Testis (tissue), 3 donors: ENCODE measurements around the gene RHBDL3. TPM values are rescaled to one million over a fixed set of nuclear protein-coding genes. Genes with fewer than 3 reads are reported as not detected.

Experiments used
- DNase-seq: peaks from one replicate; pipeline ENCODE4 v3.0.0-alpha.2; 2019
- H3K27ac ChIP-seq, 2 donors: fragments of 200-600 bp; sonication (generic); one replicate each; pipeline ENCODE4 v1.5.1; 2019
- H3K27me3 ChIP-seq: fragments of 200-600 bp; sonication (generic); one replicate; pipeline ENCODE4 v1.5.1; 2019
- H3K36me3 ChIP-seq: fragments of 200-600 bp; sonication (generic); one replicate; pipeline ENCODE4 v1.5.1; 2017; ENCODE audit warnings: low read depth; ENCODE audit errors: missing control alignments
- H3K4me1 ChIP-seq: fragments of 200-600 bp; sonication (generic); one replicate; pipeline ENCODE4 v1.5.1; 2019
- H3K4me3 ChIP-seq, 2 donors: fragments of 200-600 bp; sonication (generic); one replicate each; pipeline ENCODE4 v1.5.1; 2017 to 2019
- H3K9me3 ChIP-seq: fragments of 200-600 bp; sonication (generic); one replicate; pipeline ENCODE4 v1.5.1; 2017
- CTCF ChIP-seq, 3 experiments: fragments of 450-650 bp in 2 of 3; fragments of 200-600 bp in 1 of 3; sonication (generic) in 1 of 3; IDR thresholded peaks; one replicate each; pipeline ENCODE4 v1.5.1; 2016 to 2019; ENCODE audit warnings: antibody characterized with exemption in 3 of 3, mild to moderate bottlenecking in 2 of 3, moderate library complexity in 1 of 3
- POLR2A ChIP-seq: fragments of 450-650 bp; IDR thresholded peaks from one replicate; pipeline ENCODE4 v1.6.1; 2017; ENCODE audit warnings: antibody characterized with exemption, mild to moderate bottlenecking, moderate library complexity
- WGBS, 2 donors: methylation state at CpG; one replicate each; pipeline ENCODE4 v1.1.5; 2018; 5-methylcytosine and 5-hydroxymethylcytosine counted together
- intact Hi-C: fragments of 100-400 bp; cut with DNase I; formaldehyde crosslinking; loops from one replicate; pipeline ENCODE4 v1.15.1; 2023; ENCODE audit warnings: low total_unique reads
- polyA plus RNA-seq: library from polyadenylated mRNA; stranded (reverse); fragments of 350-450 nt; fragmentation: Illumina TruSeq; extraction: RNeasy Lipid Tissue Mini Kit (QIAGEN cat#74804); gene quantifications from one replicate; pipeline ENCODE4 v1.2.3, GENCODE V29; 2014; ENCODE audit warnings: low read depth, low replicate concordance; ENCODE audit not compliant: insufficient read depth
- total RNA-seq, 2 donors: library from RNA; depleted of rRNA; stranded (reverse); fragments of >200 nt; gene quantifications; one replicate each; pipeline ENCODE4 v1.2.3, GENCODE V29; 2016

Gene RHBDL3
- total and polyA plus RNA-seq, 3 donors from 2014 or later, result 3.5 to 4.5 (median 4.1) TPM

GRCh38 chr17:32274643-32275042, 9.0 kb downstream of the RHBDL3 start:
- Histone ChIP-seq H3K27ac (no peak overlapping the region), H3K9me3 (no peaks in the 10 kb centered on the region), H3K36me3 (no peaks in the 10 kb centered on the region), H3K4me3 (no peak overlapping the region), H3K27me3 (no peaks in the 10 kb centered on the region), H3K4me1 (no peaks in the 10 kb centered on the region)
- intact Hi-C loops, result no loop called here
- DNase-seq, result no peak
- 94 to 96% methylated on average over 5 to 6 of the region's 6 CpGs for WGBS, 2 donors
- TF ChIP-seq POLR2A, result no peak
- no peak for TF ChIP-seq CTCF (IDR thresholded peaks at IDR 0.05)

- intact Hi-C loops, result no loop called here
- no peak overlapping the region for H3K4me3 ChIP-seq
- H3K27ac ChIP-seq, result no peak overlapping the region
- TF ChIP-seq CTCF (IDR thresholded peaks at IDR 0.05) (no peak), POLR2A (no peak)
- 62 to 67% methylated on average over 9 to 19 of the region's 19 CpGs for WGBS, 2 donors
- no peaks in the 10 kb centered on the region for H3K36me3 ChIP-seq
- H3K27me3 ChIP-seq, result no peaks in the 10 kb centered on the region
- no peaks in the 10 kb centered on the region for H3K9me3 ChIP-seq
- H3K4me1 ChIP-seq, result no peaks in the 10 kb centered on the region
- no peak for DNase-seq
Observed at GRCh38 chr17:32275060-32276042, 9.7 kb downstream of the RHBDL3 start.

- 50 to 62% methylated on average over 2 to 4 of the region's 4 CpGs for WGBS, 2 donors
- H3K4me1 ChIP-seq, result no peaks in the 10 kb centered on the region
- intact Hi-C loops, result no loop called here
- H3K27ac ChIP-seq, result no peak overlapping the region
- no peaks in the 10 kb centered on the region for H3K27me3 ChIP-seq
- TF ChIP-seq POLR2A, result no peak
- H3K9me3 ChIP-seq, result no peaks in the 10 kb centered on the region
- DNase-seq, result no peak
- no peak overlapping the region for H3K4me3 ChIP-seq
- H3K36me3 ChIP-seq, result no peaks in the 10 kb centered on the region
Observed at GRCh38 chr17:32276171-32276601, 10.6 kb downstream of the RHBDL3 start.

- 54 to 63% methylated on average over 3 to 4 of the region's 6 CpGs for WGBS, 2 donors
- TF ChIP-seq POLR2A (no peak), CTCF (IDR thresholded peaks at IDR 0.05) (no peak)
- peak; percentile 38 for DNase-seq
- Histone ChIP-seq H3K4me3 (no peak overlapping the region), H3K36me3 (no peaks in the 10 kb centered on the region), H3K9me3 (no peaks in the 10 kb centered on the region), H3K4me1 (no peaks in the 10 kb centered on the region), H3K27ac (no peak overlapping the region), H3K27me3 (no peaks in the 10 kb centered on the region)
- intact Hi-C loops, result no loop called here
Observed at GRCh38 chr17:32277284-32277683, 11.7 kb downstream of the RHBDL3 start.

GRCh38 chr17:32278815-32279214, 13.2 kb downstream of the RHBDL3 start:
- 86 to 93% methylated on average over 2 of the region's 2 CpGs for WGBS, 2 donors
- DNase-seq, result no peak
- no peak overlapping the region for H3K27ac ChIP-seq
- no peak for TF ChIP-seq CTCF (IDR thresholded peaks at IDR 0.05)
- no peak for TF ChIP-seq POLR2A
- H3K4me3 ChIP-seq, result no peak overlapping the region
- no peaks in the 10 kb centered on the region for H3K27me3 ChIP-seq
- H3K9me3 ChIP-seq, result no peaks in the 10 kb centered on the region
- peaks cover 4% of the 10 kb centered on the region for H3K4me1 ChIP-seq
- intact Hi-C loops, result no loop called here
- no peaks in the 10 kb centered on the region for H3K36me3 ChIP-seq
